OCI-LY1 (cell line): Measurements from ENCODE around the gene PLCB4.

Experiments used
- CTCF ChIP-seq: fragments of 200-600 bp; sonication (generic), shearing (Covaris generic); IDR thresholded peaks from 2 replicates; pipeline ENCODE4 v1.5.1; 2017; ENCODE audit warnings: mild to moderate bottlenecking, antibody characterized with exemption, low read length, moderate library complexity, mixed read lengths
- EZH2 ChIP-seq: fragments of 200-600 bp; sonication (generic), shearing (Covaris generic); IDR thresholded peaks from 2 replicates; pipeline ENCODE4 v1.8.0; 2017; ENCODE audit warnings: borderline replicate concordance, mixed run types, mild to moderate bottlenecking, antibody characterized with exemption, low read length, moderate library complexity, mixed read lengths

GRCh38 chr20:9412309-9412708 is 343.4 kb downstream of the PLCB4 start:
- TF ChIP-seq CTCF, result no peak
- TF ChIP-seq EZH2, result no peak
